ENCODE results near the gene KCNJ1. TPM values are rescaled to one million over a fixed set of nuclear protein-coding genes. Genes with fewer than 3 reads are reported as not detected.

The KCNJ1 gene
- total and polyA plus RNA-seq, 10 of the 15 experiments (the other 5 are each of a cell fraction or from before 2014, with no cell fraction given): not detected

- TF ChIP-seq CEBPZ (IDR thresholded peaks at IDR 0.05; ENCODE audit: low read depth, low read length) (no peak), MEF2A (IDR thresholded peaks at IDR 0.05; ENCODE audit: insufficient read depth, low read depth, low read length) (no peak), EP300 (IDR thresholded peaks at IDR 0.05; ENCODE audit: borderline replicate concordance in 1 of 2, control insufficient read depth in 1 of 2, low read depth in 2 of 2, low read length in 2 of 2) (no peak), ATF3 (IDR thresholded peaks at IDR 0.05; ENCODE audit: borderline replicate concordance, extremely low read depth, low read depth, low read length) (no peak), SIN3A (IDR thresholded peaks at IDR 0.05; ENCODE audit: low read depth, low read length) (no peak), E2F8 (IDR thresholded peaks at IDR 0.05; ENCODE audit: low read depth, partially characterized antibody) (no peak), CREB1 (IDR thresholded peaks at IDR 0.05; ENCODE audit: low read depth) (no peak), JUND (IDR thresholded peaks at IDR 0.05; ENCODE audit: low read depth, low read length) (no peak)
Measured at GRCh38 chr11:128903248-128904061, 36.4 kb upstream of the KCNJ1 start (continued).

Measured in GM12878 (cell line).